NT2/D1 (cell line): Measurements from ENCODE around the gene KCNK7.

Experiments used
- YY1 ChIP-seq: IDR thresholded peaks from 2 replicates; pipeline ENCODE4 v1.6.1; 2011; ENCODE audit not compliant: insufficient read length, insufficient read depth
- ZNF274 ChIP-seq: IDR thresholded peaks from 2 replicates; pipeline ENCODE4 v1.6.1; 2011; ENCODE audit warnings: mild to moderate bottlenecking, low read depth, low read length

GRCh38 chr11:65573391-65574079, 22.1 kb downstream of the KCNK7 start:
- no peak for TF ChIP-seq YY1
- TF ChIP-seq ZNF274: no peak
